WI38 (cell line): Measurements from ENCODE around the gene MCM7.
A peak's percentile ranks its signal among the peaks of the same experiment; 100 is the strongest.
"Not testable (repeated sequence)": the region's sequence is repeated elsewhere in the genome, so short reads cannot be mapped to it uniquely, and the experiment has no call there.

Experiments
- H3K4me3 ChIP-seq: 2 replicates; pipeline ENCODE4 v1.5.1; 2011; ENCODE audit warnings: low read depth, mild to moderate bottlenecking, control low read depth, low read length
- TF ChIP-seq, protein P1 (sequence below): IDR thresholded peaks from 2 replicates; pipeline ENCODE4 v1.5.1; 2012; ENCODE audit warnings: low read depth, mild to moderate bottlenecking, control low read depth, low read length

MCM7 gene

DNA sequence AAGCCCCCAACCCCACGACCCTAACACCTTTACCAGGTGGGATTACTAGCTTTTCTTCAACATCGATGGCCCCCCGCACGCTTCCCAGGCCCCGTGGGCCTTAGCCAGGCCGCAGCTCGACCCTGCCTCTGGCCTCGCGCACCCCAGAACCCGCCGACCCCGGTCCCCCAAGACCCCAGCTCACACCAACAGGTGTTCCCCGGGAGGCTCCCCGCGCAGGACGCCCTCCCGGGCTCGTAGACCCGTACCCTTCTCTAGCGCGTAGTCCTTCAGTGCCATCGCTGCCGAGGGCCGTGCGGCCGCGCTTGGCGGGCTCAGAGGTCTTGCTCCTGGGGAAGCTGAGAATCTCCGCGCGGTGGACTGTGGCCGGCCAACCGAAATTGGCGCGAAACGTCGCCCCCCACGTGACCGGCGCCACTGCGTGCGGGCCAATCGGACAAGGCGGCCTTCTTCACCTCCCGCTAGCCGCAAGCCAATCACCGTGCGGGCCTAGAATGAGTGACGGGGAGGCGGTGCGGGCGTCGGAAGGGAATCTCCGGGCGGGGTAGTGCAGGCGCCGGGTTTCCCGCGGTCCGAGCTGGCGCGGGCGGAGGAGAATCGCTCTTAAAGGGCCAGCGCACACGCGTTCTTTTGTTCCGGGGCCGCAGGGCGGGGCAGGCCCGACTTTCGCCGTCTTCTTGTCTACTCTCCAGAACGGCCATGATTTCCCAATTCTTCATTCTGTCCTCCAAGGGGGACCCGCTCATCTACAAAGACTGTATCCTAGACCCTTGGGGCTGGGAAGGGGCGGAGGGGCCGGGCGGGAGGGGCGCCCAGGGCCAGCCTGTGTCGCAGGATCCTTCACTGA is at the start of gene MCM7, which contains the start of gene AP4M1:
Gene MCM7 (minus strand): TSS at position 382 of the 847 bp plus-strand sequence. CDS start 103 bp downstream, at position 279.
Gene AP4M1 (plus strand): TSS at position 628 of the 847 bp plus-strand sequence. CDS start 72 bp downstream, at position 700.
- TF ChIP-seq, protein P1, sequence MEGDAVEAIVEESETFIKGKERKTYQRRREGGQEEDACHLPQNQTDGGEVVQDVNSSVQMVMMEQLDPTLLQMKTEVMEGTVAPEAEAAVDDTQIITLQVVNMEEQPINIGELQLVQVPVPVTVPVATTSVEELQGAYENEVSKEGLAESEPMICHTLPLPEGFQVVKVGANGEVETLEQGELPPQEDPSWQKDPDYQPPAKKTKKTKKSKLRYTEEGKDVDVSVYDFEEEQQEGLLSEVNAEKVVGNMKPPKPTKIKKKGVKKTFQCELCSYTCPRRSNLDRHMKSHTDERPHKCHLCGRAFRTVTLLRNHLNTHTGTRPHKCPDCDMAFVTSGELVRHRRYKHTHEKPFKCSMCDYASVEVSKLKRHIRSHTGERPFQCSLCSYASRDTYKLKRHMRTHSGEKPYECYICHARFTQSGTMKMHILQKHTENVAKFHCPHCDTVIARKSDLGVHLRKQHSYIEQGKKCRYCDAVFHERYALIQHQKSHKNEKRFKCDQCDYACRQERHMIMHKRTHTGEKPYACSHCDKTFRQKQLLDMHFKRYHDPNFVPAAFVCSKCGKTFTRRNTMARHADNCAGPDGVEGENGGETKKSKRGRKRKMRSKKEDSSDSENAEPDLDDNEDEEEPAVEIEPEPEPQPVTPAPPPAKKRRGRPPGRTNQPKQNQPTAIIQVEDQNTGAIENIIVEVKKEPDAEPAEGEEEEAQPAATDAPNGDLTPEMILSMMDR = no peak

DNA sequence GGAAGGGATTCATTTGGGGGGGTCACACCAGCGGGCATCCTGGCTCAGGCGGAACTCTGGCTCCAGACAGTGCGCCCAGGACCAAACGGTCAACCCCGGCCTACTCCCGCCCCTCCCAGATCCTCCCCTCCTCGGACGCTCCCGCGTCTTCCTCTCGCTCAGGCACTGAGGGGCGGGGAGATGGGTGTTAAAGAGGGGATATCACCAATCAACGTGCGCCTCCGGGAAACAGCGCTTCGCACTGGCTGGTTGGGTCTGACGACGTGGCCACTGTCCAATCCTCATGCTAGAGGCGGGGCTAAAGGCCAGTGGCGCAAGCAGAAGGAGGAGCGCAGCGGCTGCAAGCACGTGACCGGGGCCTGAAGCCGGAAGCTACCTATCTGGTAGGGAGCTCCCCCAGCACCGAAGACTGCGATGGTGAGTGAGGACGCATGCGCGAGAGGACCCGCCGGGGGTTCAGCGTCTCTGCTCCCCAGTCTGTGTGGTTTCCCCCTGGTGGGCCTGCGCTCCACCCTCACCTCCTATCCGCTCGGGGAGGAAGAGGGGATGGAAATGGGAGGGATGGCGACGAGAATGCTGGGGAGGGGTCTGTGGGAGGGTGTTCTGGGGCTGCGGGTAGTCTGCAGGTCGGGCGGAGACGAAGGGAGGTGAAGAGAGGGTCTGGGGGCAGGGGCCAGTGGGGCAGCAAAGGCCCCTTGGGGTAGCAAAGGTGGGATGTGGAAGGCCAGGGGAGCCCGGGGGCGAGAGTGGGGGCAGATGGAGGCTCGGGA is 47.5 kb upstream of the MCM7 start, which contains the start of gene LAMTOR4:
Gene LAMTOR4 (plus strand): TSS at position 360 of the 770 bp plus-strand sequence. CDS start 55 bp downstream, at position 415.
- TF ChIP-seq, protein P1 = no peak

More for the DNA sequence above, at the start of gene MCM7, which contains the start of gene AP4M1:
- H3K4me3 ChIP-seq = peak within 1 kb of the TSS; percentile 78

DNA sequence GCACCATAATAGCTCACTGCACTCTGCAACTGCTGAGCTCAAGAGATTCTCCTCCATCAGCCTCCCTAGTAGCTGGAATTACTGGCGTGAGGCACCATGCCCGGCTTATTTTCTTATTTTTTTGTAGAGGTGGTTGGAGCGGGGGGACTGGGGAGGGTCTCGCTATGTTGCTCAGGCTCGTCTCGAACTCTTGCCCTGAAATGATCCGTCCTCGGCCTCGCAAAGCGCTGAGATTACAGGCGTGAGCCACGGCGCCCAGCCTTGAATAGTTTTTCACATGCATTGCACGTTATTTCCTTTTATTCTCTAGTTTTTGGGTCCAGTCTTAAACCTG is 47.0 kb upstream of the MCM7 start:
- TF ChIP-seq, protein P1 = no peak
- peak overlapping the region; percentile 32 for H3K4me3 ChIP-seq

More for the DNA sequence above, 47.5 kb upstream of the MCM7 start, which contains the start of gene LAMTOR4:
- H3K4me3 ChIP-seq = peak within 1 kb of the TSS; percentile 72

DNA sequence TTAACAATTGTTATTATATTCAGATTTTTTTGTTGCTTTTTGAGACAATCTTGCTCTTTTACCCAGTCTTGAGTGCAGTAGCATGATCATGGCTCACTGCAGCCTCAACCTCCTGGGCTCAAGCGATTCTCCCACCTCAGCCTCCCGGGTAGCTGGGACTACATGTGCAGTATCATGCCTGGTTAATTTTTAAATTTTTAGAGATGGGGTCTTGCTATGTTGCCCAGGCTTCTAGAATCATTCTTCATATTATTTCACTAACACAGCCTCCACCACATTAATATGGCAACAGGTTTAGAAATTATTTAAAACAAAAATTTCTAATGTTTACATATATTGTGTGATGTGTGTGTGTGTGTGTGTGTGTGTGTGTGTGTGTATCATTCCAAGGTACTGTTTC is 46.1 kb upstream of the MCM7 start:
- TF ChIP-seq, protein P1 = no peak

DNA sequence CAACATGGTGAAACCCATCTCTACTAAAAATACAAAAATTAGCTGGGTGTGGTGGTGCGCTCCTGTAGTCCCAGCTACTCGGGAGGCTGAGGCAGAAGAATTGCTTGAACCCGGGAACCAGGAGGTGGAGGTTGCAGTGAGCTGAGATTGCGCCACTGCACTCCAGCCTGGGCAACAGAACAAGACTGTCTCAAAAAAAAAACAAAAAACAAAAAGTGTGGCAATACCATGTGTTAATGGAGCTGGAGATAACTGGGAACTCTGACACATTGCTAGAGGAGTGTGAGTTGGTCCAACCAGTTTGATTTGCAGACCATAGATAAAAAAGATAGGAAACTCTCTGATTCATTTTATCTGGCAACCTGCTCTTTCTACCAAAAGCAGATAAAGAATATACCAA is 45.2 kb upstream of the MCM7 start:
- not testable (repeated sequence) for H3K4me3 ChIP-seq

More for the DNA sequence above, 46.1 kb upstream of the MCM7 start:
- H3K4me3 ChIP-seq = no peak overlapping the region

DNA sequence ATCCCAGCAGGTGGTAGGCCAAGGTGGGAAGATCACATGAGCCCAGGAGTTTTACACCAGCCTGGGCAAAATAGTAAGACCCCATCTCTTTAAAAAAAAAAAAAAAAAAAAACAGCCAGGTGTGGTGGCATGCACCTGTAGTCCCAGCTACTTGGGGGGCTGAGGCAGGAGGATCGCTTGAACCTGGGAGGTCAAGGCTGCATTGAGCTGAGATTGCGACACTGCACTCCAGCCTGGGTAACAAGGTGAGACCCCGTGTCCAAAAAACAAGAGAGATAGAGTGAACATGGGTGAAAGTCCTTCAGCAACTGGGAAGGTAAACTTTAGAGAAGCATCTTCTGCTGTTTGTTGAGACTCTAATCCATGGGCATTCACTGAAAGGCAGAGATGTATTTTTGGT is 41.3 kb upstream of the MCM7 start:
- H3K4me3 ChIP-seq = no peak overlapping the region
- TF ChIP-seq, protein P1 = no peak

DNA sequence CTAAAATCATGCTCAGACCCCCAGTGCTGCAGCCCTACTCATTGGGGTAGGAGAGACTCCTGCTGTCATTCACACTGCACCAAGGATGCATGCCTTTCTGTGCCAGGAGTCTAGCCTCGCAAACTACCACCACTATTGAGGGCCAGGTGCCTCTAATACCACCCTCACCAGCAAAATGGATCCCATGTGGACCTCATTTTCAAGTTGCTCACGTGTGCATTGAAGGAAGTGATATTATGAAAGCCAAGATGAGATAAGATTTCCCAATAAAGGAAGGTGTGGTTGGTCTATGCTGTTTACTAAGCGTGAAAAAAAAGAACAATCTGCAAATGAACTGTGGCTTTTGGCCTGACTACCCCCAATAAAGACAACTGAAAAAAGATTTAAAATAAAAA is 40.4 kb upstream of the MCM7 start:
- TF ChIP-seq, protein P1 = no peak
- no peak overlapping the region for H3K4me3 ChIP-seq
